Sigmoid colon (tissue), 7 donors: ENCODE data around the gene CPN2. TPM values are rescaled to one million over a fixed set of nuclear protein-coding genes. Genes with fewer than 3 reads are reported as not detected.

Source experiments
- DNase-seq: peaks from one replicate; pipeline ENCODE4 v3.0.0-alpha.2; 2019
- H3K27ac ChIP-seq, 4 donors: fragments of 200-600 bp; sonication (generic); one replicate each; pipeline ENCODE4 v1.5.1; 2016 to 2019; ENCODE audit warnings: mild to moderate bottlenecking in 1 of 4
- H3K27me3 ChIP-seq, 3 donors: fragments of 200-600 bp; sonication (generic); one replicate each; pipeline ENCODE4 v1.5.1; 2019; ENCODE audit warnings: mild to moderate bottlenecking in 1 of 3
- H3K36me3 ChIP-seq, 4 donors: fragments of 200-600 bp; sonication (generic); one replicate each; pipeline ENCODE4 v1.5.1; 2016 to 2019
- H3K4me1 ChIP-seq, 4 donors: fragments of 200-600 bp; sonication (generic); one replicate each; pipeline ENCODE4 v1.5.1; 2017 to 2019
- H3K4me3 ChIP-seq, 4 donors: fragments of 200-600 bp; sonication (generic); one replicate each; pipeline ENCODE4 v1.5.1; 2017 to 2019; ENCODE audit warnings: mild to moderate bottlenecking in 2 of 4, moderate library complexity in 1 of 4
- H3K9me3 ChIP-seq, 4 donors: fragments of 200-600 bp in 3 of 4; sonication (generic) in 3 of 4; one replicate each; pipeline versions ENCODE4 v1.5.1 to v1.6.1; 2013 to 2019
- EP300 ChIP-seq, 4 donors: sonication (generic); formaldehyde crosslinking; IDR thresholded peaks; one replicate each; pipeline ENCODE4 v1.6.1; 2017; ENCODE audit warnings: antibody characterized with exemption in 4 of 4
- POLR2A ChIP-seq, 2 donors: fragments of 450-650 bp; IDR thresholded peaks; one replicate each; pipeline ENCODE4 v1.6.1; 2016; ENCODE audit warnings: antibody characterized with exemption in 2 of 2, mild to moderate bottlenecking in 2 of 2, moderate library complexity in 2 of 2
- POLR2AphosphoS5 ChIP-seq, 4 donors: sonication (generic); formaldehyde crosslinking; IDR thresholded peaks; one replicate each; pipeline ENCODE4 v1.6.1; 2017; ENCODE audit warnings: antibody characterized with exemption in 4 of 4
- WGBS, 2 donors: extraction: QIAGEN DNeasy Blood & Tissue Kit; methylation state at CpG; one replicate each; pipeline ENCODE4 v1.1.7; 2013; 5-methylcytosine and 5-hydroxymethylcytosine counted together
- intact Hi-C: fragments of 100-400 bp; cut with DNase I; formaldehyde crosslinking; loops from one replicate; pipeline ENCODE4 v1.15.1; 2023
- polyA plus RNA-seq, 3 donors: library from polyadenylated mRNA; stranded (reverse); fragments of 200-250 nt; gene quantifications; one replicate each; pipeline ENCODE4 v1.2.3, GENCODE V29; 2013
- total RNA-seq, 4 donors: library from RNA; depleted of rRNA; stranded (reverse); fragments of >200 nt; gene quantifications; one replicate each; pipeline ENCODE4 v1.1.0, GENCODE V29; 2016
- TF ChIP-seq, protein P1 (sequence below), 4 experiments: fragments of 450-650 bp in 3 of 4; fragments of 200-600 bp in 1 of 4; IDR thresholded peaks; one replicate each; pipeline ENCODE4 v1.5.1; 2016 to 2019; ENCODE audit warnings: antibody characterized with exemption in 4 of 4, mild to moderate bottlenecking in 3 of 4, moderate library complexity in 2 of 4
- donor health status: healthy with polysubstance abuse.
- donor health status: Bipolar disorder and iron deficiency.
- donor health status: healthy.

CPN2 gene
- total and polyA plus RNA-seq, 7 donors, result 0.01 TPM; not detected in 6

DNA sequence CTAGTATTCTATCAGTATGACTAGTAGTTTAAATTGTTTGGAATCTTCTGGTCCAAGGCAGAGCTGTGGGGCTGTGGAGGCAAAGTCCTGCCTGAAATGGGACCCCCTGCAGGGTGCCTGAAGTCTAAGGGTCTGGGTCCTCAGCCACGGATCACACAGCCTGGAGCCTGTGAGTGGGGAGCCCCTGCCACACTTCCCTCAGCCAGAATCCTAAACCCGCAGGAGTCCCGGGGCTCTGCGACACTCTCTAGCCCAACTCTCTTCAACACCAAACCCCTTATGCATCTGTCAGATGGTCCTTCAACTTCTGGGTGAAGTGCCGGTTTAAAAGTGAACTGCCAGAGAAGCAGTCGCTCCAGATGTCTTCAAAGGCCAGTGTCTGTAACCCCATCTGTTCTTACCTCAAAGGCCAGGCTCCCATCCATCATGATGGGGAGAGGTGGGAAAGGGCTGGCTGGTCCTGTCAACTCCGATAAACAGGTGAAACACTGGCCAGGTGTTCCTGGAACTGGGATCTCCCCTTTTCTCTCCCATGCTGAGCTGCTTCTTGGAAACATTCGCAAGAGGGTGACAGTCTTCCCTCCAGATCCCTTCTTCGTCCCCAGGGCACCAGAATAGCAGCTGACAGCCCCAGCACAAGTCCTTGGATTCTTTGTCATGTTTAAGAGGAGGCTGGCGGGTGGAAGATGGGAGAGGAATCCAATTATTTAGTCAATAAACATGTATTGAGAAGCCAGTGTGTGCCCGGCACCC is 45.6 kb downstream of the CPN2 start:
- WGBS, 2 donors, result 78 to 94% methylated on average over 11 of the region's 11 CpGs

DNA sequence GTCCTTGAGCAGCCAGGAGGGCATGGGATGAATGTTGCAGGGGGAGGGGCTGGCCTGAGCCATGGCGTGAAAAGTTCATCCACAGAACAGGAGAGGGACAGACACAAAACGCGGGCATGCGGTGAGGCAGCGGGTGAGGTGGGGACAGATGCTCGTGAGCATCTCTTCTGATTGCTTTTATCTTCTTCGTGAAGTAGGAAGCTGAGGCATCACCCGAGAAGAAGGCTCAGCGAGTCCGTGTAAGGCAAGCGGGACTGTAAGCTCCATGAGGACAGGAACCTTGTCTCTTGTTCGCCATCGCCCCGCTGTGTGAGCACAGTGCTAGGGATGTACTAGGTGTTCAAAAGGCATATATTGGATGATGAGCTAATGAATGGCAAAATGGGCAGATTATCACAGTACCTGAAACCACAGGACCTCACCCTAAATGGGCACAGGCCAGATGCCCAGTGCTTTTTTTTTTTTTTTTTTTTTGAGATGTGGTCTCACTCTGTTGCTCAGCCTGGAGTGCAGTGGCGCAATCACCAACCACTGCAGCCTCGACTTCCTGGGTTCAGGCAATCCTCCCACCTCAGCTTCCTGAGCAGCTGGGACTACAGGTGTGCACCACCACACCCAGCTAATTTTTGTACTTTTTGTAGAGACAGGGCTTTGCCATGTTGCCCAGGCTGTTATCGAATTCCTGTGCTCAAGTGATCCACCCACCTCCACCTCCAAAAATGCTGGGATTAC is 46.8 kb downstream of the CPN2 start:
- Histone ChIP-seq H3K27me3 (no peaks in the 10 kb centered on the region), H3K4me1 (peaks cover 0 to 12% (median 11%) of the 10 kb centered on the region in 4 donors), H3K36me3 (no peaks in the 10 kb centered on the region), H3K9me3 (no peaks in the 10 kb centered on the region), H3K4me3 (no peak overlapping the region), H3K27ac (no peak overlapping the region)
- intact Hi-C loops, result no loop called here
- no peak for TF ChIP-seq POLR2A (IDR thresholded peaks at IDR 0.05)
- TF ChIP-seq POLR2AphosphoS5 (IDR thresholded peaks at IDR 0.05), result no peak
- TF ChIP-seq EP300 (IDR thresholded peaks at IDR 0.05), result no peak
- TF ChIP-seq, protein P1, sequence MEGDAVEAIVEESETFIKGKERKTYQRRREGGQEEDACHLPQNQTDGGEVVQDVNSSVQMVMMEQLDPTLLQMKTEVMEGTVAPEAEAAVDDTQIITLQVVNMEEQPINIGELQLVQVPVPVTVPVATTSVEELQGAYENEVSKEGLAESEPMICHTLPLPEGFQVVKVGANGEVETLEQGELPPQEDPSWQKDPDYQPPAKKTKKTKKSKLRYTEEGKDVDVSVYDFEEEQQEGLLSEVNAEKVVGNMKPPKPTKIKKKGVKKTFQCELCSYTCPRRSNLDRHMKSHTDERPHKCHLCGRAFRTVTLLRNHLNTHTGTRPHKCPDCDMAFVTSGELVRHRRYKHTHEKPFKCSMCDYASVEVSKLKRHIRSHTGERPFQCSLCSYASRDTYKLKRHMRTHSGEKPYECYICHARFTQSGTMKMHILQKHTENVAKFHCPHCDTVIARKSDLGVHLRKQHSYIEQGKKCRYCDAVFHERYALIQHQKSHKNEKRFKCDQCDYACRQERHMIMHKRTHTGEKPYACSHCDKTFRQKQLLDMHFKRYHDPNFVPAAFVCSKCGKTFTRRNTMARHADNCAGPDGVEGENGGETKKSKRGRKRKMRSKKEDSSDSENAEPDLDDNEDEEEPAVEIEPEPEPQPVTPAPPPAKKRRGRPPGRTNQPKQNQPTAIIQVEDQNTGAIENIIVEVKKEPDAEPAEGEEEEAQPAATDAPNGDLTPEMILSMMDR (IDR thresholded peaks at IDR 0.05), result no peak
- WGBS, 2 donors, result 93 to 94% methylated on average over 17 of the region's 17 CpGs
- DNase-seq, result peak; percentile 54

More for the DNA sequence above, 45.6 kb downstream of the CPN2 start:
- intact Hi-C loops, result no loop called here
- Histone ChIP-seq H3K27me3 (no peaks in the 10 kb centered on the region), H3K36me3 (no peaks in the 10 kb centered on the region), H3K9me3 (no peaks in the 10 kb centered on the region), H3K4me1 (peaks cover 0 to 6% (median 6%) of the 10 kb centered on the region in 4 donors), H3K27ac (no peak overlapping the region), H3K4me3 (no peak overlapping the region)
- TF ChIP-seq, protein P1 (IDR thresholded peaks at IDR 0.05), result no peak
- TF ChIP-seq POLR2A (IDR thresholded peaks at IDR 0.05) (no peak), EP300 (IDR thresholded peaks at IDR 0.05) (no peak), POLR2AphosphoS5 (IDR thresholded peaks at IDR 0.05) (no peak)
- DNase-seq, result peak; percentile 41

DNA sequence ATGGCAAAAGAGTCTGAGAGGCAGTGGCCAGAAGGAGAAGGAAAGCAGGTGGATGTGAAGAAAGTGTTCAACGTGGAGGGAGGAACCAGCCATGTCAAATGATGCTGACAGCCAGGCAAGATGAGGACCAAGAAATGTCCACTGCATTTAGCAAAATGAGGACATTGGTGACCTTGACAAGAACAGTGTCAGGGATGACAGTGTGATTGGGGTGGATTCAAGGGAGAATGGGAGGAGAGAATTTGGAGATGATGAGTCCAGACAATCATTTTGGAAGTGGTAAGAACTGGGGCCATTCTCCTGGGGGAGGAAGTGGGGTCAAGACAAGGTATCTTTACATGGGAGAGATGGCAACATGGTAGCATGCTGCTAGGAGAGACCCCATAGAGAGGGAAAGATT is 47.4 kb downstream of the CPN2 start:
- peaks cover 0 to 12% (median 11%) of the 10 kb centered on the region in 4 donors for H3K4me1 ChIP-seq
- no peak for DNase-seq
- no peak overlapping the region for H3K4me3 ChIP-seq
- no peak overlapping the region for H3K27ac ChIP-seq
- no peaks in the 10 kb centered on the region for H3K27me3 ChIP-seq
- H3K9me3 ChIP-seq, result no peaks in the 10 kb centered on the region
- no peak for TF ChIP-seq POLR2A (IDR thresholded peaks at IDR 0.05)
- no peak for TF ChIP-seq POLR2AphosphoS5 (IDR thresholded peaks at IDR 0.05)
- no peaks in the 10 kb centered on the region for H3K36me3 ChIP-seq
- intact Hi-C loops, result no loop called here
- WGBS, 2 donors, result 64 to 84% methylated on average over 1 of the region's 1 CpG

DNA sequence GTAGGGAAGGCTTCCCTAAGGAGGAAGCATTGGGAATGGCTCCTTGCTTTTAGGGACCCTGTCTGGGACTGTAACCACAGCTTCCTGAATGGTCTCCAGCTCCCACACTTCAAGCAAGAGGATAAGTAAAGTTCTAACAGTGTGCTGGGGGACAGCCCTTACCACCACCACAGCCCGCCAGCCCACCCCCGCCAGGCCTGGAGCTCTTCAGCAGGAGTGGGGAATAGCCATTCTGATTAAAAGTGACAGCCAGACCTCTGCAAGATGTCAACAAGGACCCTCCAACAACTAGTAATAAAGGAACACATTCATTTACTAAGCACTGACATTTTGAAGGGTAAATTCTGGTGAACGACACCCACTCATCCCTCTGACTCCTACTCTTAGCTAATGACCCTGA is 49.4 kb downstream of the CPN2 start:
- Histone ChIP-seq H3K9me3 (no peaks in the 10 kb centered on the region), H3K4me3 (no peak overlapping the region), H3K27ac (peak overlapping the region in 1 of 4 donors; percentile 87), H3K4me1 (peaks cover 0 to 17% (median 16%) of the 10 kb centered on the region in 4 donors), H3K36me3 (no peaks in the 10 kb centered on the region), H3K27me3 (no peaks in the 10 kb centered on the region)
- peak; percentile 38 for DNase-seq
- 92 to 93% methylated on average over 3 of the region's 3 CpGs for WGBS, 2 donors
- TF ChIP-seq POLR2AphosphoS5 (IDR thresholded peaks at IDR 0.05) (no peak), POLR2A (IDR thresholded peaks at IDR 0.05) (no peak), EP300 (IDR thresholded peaks at IDR 0.05) (no peak)
- TF ChIP-seq, protein P1 (IDR thresholded peaks at IDR 0.05), result no peak
- intact Hi-C loops, result no loop called here

DNA sequence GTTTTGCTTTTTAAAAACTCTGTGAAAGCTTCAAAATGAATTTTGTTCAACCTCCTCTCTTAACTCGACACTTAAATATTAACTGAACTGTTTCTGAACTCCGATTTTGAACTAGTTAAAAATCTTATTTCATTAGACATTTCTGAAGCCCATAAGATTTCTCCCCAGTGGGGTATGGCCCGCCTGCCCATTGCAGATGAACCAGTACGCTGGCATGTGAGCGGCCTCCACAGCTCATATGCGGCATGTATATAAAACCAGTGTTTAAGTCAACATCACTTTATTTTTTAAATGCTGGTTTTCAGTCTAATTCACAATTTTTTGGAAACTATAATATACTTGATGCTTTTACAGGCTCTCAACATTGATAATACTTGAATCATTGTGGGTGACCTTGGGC is 50.2 kb downstream of the CPN2 start:
- peaks cover 0 to 25% (median 24%) of the 10 kb centered on the region in 4 donors for H3K4me1 ChIP-seq
- 95 to 96% methylated on average over 6 of the region's 6 CpGs for WGBS, 2 donors
- DNase-seq, result peak; percentile 53
- H3K4me3 ChIP-seq, result no peak overlapping the region
- no peaks in the 10 kb centered on the region for H3K9me3 ChIP-seq
- intact Hi-C loops, result no loop called here
- peak overlapping the region; percentile 77 to 87 (median 81) for H3K27ac ChIP-seq
- no peaks in the 10 kb centered on the region for H3K27me3 ChIP-seq
- H3K36me3 ChIP-seq, result no peaks in the 10 kb centered on the region
- no peak for TF ChIP-seq POLR2AphosphoS5 (IDR thresholded peaks at IDR 0.05)
- no peak for TF ChIP-seq EP300 (IDR thresholded peaks at IDR 0.05)
- no peak for TF ChIP-seq POLR2A (IDR thresholded peaks at IDR 0.05)
- TF ChIP-seq, protein P1 (IDR thresholded peaks at IDR 0.05), result no peak
